AG04449 (cell line): Measurements from ENCODE around the gene COL26A1.

Experiments used
- CTCF ChIA-PET: fragments of 350-600 bp; formaldehyde crosslinking; extraction: SDS; loops from one replicate; lab custom pipeline; 2021; ENCODE audit warnings: antibody characterized with exemption; lab: Yijun Ruan, JAX
- POLR2A ChIA-PET: fragments of 400-600, 350-600 bp; formaldehyde crosslinking; extraction: SDS; loops from one replicate; lab custom pipeline; 2020; ENCODE audit warnings: antibody characterized with exemption, inconsistent platforms; lab: Yijun Ruan, JAX
- DNase-seq: peaks from one replicate; pipeline ENCODE4 v3.0.0-alpha.2; 2010; ENCODE audit warnings: low read depth, low spot score
- H3K4me3 ChIP-seq: 2 replicates; pipeline ENCODE4 v1.5.1; 2011; ENCODE audit warnings: low read depth, mild to moderate bottlenecking, control low read depth, low read length
- TF ChIP-seq, protein P1 (sequence below): IDR thresholded peaks from one replicate; pipeline ENCODE4 v1.5.1; 2011; ENCODE audit warnings: mild to moderate bottlenecking, moderate library complexity, low read length, control low read depth, inconsistent platforms; ENCODE audit not compliant: insufficient read depth; ENCODE audit errors: missing control alignments

Gene COL26A1

DNA sequence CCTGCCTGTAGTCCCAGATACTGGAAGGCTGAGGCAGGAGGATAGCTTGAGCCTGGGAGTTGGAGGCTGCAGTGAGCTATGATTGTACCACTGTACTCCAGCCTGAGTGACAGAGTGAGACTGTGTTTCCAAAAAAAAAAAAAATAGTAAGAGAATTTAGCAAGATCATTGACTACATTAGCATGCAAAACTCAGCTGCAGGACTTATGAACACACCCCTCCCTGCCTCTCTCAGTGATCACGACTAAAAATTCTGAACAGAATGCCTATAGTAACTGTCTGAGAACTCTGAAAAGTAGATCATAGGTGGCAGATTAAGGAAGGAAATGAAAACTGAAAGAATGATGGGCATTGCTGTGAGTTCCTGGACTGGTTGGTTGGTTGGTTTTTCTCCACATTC, 215.9 kb downstream of the COL26A1 start:
- ChIA-PET CTCF (interaction anchor here (0.6 to 1.2 kb wide), 2 partner anchors 25 to 46 kb away, joined by 4 to 5 read pairs; no protein-coding TSS in a partner anchor), POLR2A (no interaction called here)
- DNase-seq, result no peak

DNA sequence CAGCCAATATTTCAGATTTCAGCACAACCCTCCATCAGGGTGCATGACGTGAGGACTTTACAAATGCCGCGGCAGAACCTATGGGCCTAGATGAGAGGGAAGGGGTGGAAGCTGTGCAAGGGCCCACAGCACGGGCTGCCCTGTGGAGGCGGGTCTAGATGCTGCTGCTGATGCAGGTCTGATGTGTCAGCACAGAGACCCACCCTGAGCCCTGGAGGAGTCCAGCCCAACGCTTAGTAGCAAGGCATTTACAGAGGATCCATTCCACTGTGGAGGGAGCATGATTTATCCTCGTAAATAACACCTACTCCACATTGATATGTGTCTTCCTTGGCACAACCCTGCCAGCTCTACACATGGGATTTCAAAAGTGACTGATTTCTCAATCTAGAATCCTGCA, 217.9 kb downstream of the COL26A1 start:
- no peak overlapping the region for H3K4me3 ChIP-seq
- TF ChIP-seq, protein P1, sequence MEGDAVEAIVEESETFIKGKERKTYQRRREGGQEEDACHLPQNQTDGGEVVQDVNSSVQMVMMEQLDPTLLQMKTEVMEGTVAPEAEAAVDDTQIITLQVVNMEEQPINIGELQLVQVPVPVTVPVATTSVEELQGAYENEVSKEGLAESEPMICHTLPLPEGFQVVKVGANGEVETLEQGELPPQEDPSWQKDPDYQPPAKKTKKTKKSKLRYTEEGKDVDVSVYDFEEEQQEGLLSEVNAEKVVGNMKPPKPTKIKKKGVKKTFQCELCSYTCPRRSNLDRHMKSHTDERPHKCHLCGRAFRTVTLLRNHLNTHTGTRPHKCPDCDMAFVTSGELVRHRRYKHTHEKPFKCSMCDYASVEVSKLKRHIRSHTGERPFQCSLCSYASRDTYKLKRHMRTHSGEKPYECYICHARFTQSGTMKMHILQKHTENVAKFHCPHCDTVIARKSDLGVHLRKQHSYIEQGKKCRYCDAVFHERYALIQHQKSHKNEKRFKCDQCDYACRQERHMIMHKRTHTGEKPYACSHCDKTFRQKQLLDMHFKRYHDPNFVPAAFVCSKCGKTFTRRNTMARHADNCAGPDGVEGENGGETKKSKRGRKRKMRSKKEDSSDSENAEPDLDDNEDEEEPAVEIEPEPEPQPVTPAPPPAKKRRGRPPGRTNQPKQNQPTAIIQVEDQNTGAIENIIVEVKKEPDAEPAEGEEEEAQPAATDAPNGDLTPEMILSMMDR, result no peak
- DNase-seq, result no peak
- CTCF ChIA-PET, result interaction anchor here (1.0 to 1.4 kb wide), 2 partner anchors 37 to 692 kb away, joined by 3 read pairs; no protein-coding TSS in a partner anchor
- POLR2A ChIA-PET, result no interaction called here

More for the DNA sequence above, 215.9 kb downstream of the COL26A1 start:
- H3K4me3 ChIP-seq, result no peak overlapping the region
- TF ChIP-seq, protein P1, result no peak

DNA sequence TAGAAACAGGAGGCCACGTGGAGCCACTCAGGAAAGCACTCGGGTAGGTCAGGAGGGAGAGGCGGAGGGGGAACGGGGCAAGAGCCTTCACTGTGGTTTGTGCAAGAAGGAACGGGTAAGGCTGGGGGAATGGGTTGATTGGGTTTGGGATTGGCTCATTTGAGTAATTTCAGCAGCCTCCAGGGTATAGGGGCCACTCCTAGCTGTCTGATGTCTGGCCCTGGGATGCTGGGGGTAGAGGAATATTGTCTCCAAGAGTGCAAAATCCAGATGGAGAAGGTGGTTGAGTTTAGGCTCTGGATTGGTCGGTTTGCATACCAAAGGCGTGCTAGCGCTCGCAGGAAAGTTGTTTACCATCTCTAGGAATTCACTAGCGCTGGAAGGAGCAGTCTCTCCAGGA, 219.2 kb downstream of the COL26A1 start:
- CTCF ChIA-PET, result interaction anchor here (1.0 to 1.9 kb wide), 5 partner anchors 8 to 691 kb away, joined by 3 to 6 read pairs (median 3); no protein-coding TSS in a partner anchor
- TF ChIP-seq, protein P1, result no peak
- H3K4me3 ChIP-seq, result no peak overlapping the region
- no peak for DNase-seq
- POLR2A ChIA-PET, result no interaction called here

DNA sequence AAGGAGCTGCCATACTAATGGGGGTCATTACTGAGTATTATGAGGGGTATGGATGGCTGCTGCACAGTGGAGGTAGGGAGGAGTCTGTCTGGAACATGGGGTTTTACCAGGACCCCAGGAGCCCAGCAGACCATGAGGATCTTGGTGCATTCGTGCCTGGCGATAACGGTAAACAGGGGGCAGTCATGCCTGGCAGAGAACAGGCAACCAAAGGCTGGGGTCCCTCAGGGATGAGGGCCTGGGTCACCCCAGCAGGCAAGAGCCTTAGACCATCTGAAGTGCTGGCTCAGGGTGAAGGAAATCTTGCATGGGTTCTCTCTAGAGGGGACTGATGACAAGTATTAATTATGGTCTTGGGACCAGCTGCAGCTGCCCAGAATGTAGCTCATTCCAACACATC, 220.3 kb downstream of the COL26A1 start:
- no peak for DNase-seq
- ChIA-PET POLR2A (no interaction called here), CTCF (interaction anchor here (1.2 to 1.9 kb wide), 3 partner anchors 17 to 45 kb away, joined by 3 to 6 read pairs (median 4); no protein-coding TSS in a partner anchor)
- H3K4me3 ChIP-seq, result no peak overlapping the region
- TF ChIP-seq, protein P1, result no peak

DNA sequence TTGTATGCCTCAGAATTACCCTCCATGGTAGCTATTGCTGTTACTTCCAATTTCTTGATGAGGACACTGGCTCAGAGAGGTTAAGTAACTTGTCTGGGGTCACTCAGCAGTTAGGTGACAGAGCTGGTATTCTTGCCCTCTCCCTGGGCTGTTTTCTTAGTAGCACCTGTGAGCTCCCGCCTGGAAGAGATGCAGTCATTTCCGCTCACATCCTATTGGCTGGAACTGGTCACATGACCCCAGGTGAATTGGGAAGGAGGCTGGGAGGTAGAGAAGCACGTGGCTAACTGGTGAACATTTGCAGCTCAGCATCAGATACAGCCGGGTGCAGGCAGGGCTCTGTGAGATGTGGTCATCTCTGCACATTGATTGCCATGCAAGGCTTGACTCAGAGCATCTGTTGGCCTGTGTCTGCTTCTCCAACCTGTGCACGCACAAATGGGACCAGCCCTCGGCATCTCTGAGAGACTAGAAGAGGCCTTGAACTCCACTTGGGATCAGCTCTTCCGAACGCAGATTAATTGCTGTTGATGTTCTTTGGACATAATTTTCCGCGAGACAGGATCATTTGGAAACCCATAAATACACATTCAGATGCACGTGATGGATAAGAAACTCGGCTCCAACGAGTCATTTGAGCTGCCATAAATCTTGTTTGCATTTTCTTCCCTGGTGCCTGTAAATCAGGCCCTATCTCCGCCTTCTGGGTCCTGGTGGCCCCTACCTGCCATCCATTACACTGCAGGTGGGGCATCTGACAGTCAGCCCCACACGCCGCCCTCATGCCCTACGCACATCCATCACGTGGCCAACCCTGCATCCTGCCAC, 223.6 kb downstream of the COL26A1 start:
- ChIA-PET POLR2A (no interaction called here), CTCF (interaction anchor here (1.5 to 1.7 kb wide), 2 partner anchors 16 to 48 kb away, joined by 4 to 8 read pairs; no protein-coding TSS in a partner anchor)
- DNase-seq, result no peak

More for the DNA sequence above, 223.6 kb downstream of the COL26A1 start:
- H3K4me3 ChIP-seq, result no peak overlapping the region
- TF ChIP-seq, protein P1, result no peak
